Kidney epithelial cell (primary cell): Measurements from ENCODE around the gene PLP2. TPM values are rescaled to one million over a fixed set of nuclear protein-coding genes. Genes with fewer than 3 reads are reported as not detected.

Source experiments
- DNase-seq: peaks from one replicate; pipeline ENCODE4 v3.0.0-alpha.2; 2010; ENCODE audit warnings: low read depth
- H3K27me3 ChIP-seq: 2 replicates; pipeline ENCODE4 v1.6.0; 2011; ENCODE audit warnings: low read length; ENCODE audit not compliant: control insufficient read depth, insufficient read depth
- H3K36me3 ChIP-seq: 2 replicates; pipeline ENCODE4 v1.5.1; 2011; ENCODE audit warnings: low read length; ENCODE audit not compliant: control insufficient read depth, insufficient read depth
- H3K4me3 ChIP-seq: 2 replicates; pipeline ENCODE4 v1.5.1; 2011; ENCODE audit warnings: low read depth, mild to moderate bottlenecking, control low read depth, low read length
- total RNA-seq: library from RNA; depleted of rRNA; stranded (reverse); fragments of >200 nt; gene quantifications from 2 replicates; pipeline ENCODE4 v1.2.3, GENCODE V29; 2015
- TF ChIP-seq, protein P1 (sequence below): IDR thresholded peaks from 2 replicates; pipeline ENCODE4 v1.5.1; 2011; ENCODE audit warnings: mild to moderate bottlenecking, moderate library complexity, low read length, control low read depth, inconsistent platforms; ENCODE audit not compliant: insufficient read depth, poor library complexity, severe bottlenecking

PLP2 gene
- total RNA-seq, 1 donor from 2014 or later = 82.6 TPM

DNA sequence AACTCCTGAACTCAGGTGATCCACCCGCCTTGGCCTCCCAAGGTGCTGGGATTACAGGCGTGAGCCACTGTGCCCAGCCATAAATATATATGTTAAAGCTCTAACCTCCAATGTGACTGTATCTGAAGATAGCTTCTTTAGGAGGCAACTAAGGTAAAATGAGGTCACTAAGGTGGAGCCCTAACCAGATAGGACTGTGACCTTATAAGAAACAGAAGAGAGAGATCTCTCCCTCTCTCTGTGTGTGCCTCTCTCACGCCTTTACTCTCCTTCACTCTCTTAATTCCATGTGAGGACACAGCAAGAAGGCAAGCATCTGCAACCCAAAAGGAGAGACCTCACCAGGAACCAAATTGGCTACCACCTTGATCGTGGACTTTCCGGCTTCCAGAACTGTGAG lies 10.1 kb upstream of the PLP2 start:
- TF ChIP-seq, protein P1, sequence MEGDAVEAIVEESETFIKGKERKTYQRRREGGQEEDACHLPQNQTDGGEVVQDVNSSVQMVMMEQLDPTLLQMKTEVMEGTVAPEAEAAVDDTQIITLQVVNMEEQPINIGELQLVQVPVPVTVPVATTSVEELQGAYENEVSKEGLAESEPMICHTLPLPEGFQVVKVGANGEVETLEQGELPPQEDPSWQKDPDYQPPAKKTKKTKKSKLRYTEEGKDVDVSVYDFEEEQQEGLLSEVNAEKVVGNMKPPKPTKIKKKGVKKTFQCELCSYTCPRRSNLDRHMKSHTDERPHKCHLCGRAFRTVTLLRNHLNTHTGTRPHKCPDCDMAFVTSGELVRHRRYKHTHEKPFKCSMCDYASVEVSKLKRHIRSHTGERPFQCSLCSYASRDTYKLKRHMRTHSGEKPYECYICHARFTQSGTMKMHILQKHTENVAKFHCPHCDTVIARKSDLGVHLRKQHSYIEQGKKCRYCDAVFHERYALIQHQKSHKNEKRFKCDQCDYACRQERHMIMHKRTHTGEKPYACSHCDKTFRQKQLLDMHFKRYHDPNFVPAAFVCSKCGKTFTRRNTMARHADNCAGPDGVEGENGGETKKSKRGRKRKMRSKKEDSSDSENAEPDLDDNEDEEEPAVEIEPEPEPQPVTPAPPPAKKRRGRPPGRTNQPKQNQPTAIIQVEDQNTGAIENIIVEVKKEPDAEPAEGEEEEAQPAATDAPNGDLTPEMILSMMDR = no peak
- Histone ChIP-seq H3K36me3 (no peaks in the 10 kb centered on the region), H3K27me3 (no peaks in the 10 kb centered on the region), H3K4me3 (no peak overlapping the region)
- DNase-seq = no peak

DNA sequence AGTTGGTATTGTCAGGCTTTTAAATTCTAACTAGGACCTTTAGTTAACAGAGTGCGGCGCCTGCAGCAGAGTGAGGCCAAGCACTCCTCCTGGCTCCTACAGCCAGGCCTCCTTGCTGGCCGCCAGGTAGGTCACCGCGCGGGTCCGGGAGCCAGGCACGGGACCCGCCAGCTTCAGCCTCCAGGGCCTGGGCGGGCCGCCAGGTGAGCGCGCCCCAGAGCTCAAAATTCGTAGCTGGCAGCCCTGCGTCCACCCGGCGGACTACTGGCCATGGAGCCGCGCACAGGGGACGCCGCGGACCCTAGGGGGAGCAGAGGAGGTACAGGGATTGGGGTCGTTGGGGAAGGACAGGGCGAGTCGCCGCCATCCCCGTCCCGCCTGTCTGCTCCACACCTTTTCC lies 9.1 kb upstream of the PLP2 start, which contains the start of gene MAGIX:
TSS of gene MAGIX (plus strand) at position 139 of the 400 bp plus-strand sequence. CDS start at position 271, 132 bp downstream.
- no peaks in the 10 kb centered on the region for H3K27me3 ChIP-seq
- no peak for DNase-seq
- no peaks in the 10 kb centered on the region for H3K36me3 ChIP-seq
- peak within 1 kb of the TSS; percentile 39 for H3K4me3 ChIP-seq
- TF ChIP-seq, protein P1 = no peak

DNA sequence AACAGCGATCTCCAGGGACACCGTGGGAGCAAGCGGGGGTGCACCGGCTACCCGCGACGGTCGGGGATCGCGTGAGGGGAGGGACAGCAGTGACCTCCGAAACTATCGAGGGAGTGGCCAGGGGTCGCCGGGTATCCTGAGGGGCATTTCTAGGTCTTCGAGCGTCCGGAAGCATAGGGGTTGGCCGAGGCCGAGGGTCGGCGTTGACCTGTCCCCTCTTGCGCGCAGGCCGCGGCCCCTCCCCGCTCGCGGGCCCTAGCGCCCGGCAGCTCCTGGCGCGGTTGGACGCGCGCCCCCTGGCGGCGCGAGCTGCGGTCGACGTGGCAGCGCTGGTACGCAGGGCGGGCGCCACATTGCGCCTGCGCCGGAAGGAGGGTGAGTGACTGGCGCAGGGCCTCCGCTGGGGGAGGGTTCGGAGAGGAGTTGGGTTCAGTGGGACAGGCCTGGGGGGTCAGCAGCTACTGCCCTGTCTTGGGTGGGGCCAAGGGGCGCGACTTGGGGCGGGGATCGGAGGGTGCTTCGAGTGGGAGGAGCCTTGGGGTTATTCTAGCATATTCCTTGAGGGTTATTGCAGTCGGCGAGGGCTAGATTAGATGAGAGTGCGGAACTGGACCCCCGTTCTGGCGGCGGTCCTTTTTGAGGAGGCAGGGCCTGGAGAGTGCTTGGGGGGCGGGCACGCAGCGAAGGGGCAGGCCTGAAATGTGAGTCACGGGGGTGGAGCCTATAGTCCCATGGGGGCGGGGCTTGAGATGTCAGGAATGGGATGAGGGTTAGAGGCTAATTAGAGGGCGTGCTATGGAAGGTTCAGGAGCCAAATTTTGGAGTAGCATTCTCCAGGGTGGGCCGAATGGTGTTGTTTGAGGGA lies 7.9 kb upstream of the PLP2 start:
- Histone ChIP-seq H3K36me3 (no peaks in the 10 kb centered on the region), H3K4me3 (peak overlapping the region; percentile 39), H3K27me3 (no peaks in the 10 kb centered on the region)
- TF ChIP-seq, protein P1 = no peak
- no peak for DNase-seq

DNA sequence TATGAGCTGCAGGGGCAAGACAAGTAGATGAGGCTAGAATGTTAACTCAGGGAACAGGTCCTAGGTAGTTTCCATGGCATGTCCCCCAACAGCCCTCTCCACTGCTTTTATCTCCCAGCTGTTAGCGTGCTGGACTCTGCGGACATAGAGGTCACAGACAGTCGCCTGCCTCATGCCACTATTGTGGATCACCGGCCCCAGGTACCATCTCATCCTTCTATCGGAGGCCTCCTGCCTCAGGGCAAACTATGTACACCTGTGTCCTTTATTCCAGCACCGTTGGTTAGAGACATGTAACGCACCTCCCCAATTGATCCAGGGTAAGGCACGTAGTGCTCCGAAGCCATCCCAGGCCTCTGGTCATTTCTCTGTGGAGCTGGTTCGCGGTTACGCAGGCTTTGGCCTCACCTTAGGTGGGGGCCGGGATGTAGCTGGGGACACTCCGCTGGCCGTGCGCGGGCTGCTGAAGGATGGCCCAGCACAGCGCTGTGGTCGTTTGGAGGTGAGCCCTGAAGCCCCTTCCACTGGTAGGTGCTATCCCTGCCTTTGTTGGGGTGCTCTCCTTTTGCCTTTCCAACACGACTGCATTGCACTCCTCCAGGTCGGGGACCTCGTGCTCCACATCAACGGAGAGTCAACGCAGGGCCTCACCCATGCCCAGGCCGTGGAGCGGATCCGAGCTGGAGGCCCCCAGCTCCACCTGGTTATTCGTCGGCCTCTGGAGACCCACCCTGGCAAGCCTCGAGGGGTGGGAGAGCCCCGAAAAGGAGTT lies 6.9 kb upstream of the PLP2 start:
- TF ChIP-seq, protein P1 = no peak
- DNase-seq = no peak
- H3K4me3 ChIP-seq = no peak overlapping the region
- H3K36me3 ChIP-seq = no peaks in the 10 kb centered on the region
- no peaks in the 10 kb centered on the region for H3K27me3 ChIP-seq

DNA sequence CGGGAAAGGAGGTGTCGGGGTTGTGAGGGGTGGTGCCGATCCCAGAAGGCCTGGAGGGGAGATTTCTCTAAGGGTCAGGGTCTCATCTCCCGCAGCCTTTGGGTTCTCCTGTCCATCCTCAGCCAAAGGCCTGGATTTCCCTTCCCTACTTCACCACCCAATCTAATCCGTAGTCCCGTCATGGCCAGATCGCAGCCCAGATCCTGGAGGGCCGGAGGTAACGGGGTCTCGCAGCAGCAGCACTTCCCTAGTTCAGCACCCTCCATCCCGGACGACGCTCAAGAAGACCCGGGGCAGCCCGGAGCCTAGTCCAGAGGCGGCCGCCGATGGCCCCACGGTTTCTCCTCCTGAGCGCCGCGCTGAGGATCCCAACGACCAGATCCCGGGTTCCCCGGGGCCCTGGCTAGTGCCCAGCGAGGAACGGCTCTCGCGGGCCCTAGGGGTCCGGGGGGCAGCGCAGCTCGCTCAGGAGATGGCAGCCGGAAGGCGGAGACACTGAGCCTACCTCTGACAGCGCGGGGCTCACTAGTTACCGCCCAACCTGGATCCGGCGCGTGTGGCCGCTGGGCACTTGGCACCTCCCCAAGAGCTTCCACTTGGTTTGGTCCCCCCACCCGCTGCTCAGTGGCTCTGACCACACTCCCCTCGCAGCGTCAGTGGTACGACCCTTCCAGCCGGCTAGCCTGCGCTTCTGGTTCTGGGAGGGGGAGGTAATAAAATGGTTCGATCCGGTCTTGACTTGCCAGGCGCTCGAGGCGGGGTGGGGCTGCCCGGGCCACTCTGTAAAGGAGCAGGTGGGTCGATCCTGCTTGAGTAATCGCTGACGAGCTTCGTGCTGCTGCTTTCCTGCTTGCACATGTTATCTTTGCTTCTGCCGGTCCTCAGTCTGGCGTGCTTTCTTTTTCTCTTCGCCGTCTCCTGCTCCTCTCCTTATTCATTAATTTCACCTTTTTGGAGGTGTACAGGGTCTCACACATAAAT lies 5.5 kb upstream of the PLP2 start:
- Histone ChIP-seq H3K4me3 (peak overlapping the region; percentile 35), H3K27me3 (no peaks in the 10 kb centered on the region), H3K36me3 (no peaks in the 10 kb centered on the region)
- TF ChIP-seq, protein P1 = peak; percentile 49
- no peak for DNase-seq
